COLO668 (cell line): ENCODE results near the gene ONECUT3.
A peak's percentile ranks its signal among the peaks of the same experiment; 100 is the strongest.
"Not testable (repeated sequence)": the region's sequence is repeated elsewhere in the genome, so short reads cannot be mapped to it uniquely, and the experiment has no call there.

Source experiments
- DNase-seq: peaks from one replicate; lab custom pipeline; 2025; ENCODE audit not compliant: unreplicated experiment; lab: John Stamatoyannopoulos, UW

ONECUT3 gene

DNA sequence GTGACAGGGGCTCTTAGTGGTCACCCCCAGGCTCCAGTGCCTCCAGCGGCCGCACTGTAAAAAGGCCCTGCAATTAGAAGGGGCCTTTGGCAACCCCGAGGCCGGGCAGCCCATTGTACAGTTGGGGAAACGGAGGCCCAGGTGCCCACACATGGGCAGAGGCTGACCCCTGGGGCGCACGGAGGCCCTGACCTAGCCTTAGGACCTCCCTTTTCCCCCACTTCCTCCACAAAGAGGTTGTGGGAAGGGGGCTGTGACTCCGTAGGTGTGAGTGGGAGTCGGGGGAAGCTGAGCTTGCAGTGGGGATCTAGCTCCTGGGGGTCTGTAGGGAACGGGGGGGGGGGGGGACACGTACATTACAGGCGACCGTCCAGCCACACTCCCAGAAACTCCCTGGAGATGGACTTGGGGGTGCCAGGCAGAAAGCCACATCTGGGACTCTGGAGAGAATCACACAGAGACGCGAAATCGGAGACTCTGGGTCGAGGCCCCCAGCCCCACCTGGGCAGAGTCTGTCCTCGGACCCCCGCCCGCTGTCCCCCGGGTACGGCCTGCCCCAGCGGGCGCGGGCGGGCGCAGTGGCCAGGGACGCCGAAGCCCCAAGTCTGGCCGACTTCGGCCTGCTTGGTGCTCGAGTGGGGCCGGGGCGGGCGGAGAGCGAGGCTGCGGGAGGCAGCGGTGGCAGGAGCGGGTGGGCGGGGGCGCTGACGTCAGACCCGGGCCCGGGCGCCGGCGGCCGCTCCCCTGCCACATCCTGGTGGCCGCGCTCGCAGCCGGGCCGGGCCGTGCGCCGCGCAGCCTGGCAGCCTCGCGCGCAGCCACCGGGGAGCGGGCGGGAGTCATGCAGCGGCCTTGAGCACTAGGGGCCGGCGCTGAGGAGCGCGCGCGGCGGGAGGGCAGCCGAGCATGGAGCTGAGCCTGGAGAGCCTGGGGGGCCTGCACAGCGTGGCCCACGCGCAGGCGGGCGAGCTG, at the start of gene ONECUT3:
Gene ONECUT3, plus strand, starts transcription at position 750 of the 972 bp plus-strand sequence. Its CDS starts 157 bp downstream, at position 907.
- DNase-seq, result peak; percentile 13

DNA sequence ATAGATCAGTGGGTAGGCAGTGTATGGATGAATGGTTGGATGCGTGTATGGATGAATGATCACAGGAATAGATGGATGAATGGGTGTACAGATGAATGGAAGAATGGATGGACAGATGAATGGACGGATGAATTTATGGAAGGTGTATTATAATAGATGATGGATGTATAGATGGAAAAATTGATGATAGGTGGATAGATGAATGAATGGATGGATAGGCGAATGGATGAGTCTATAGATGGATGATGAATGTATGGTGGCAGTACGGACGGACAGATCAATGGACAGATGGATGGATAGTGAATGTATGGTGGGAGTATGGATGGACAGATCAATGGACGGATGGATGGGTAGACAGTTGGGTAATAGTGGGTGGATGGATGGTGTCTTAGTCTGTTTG, 49.0 kb upstream of the ONECUT3 start:
- no peak for DNase-seq

- DNase-seq, result no peak
These were observed 47.9 kb upstream of the ONECUT3 start for GRCh38 chr19:1705367-1705766.

DNA sequence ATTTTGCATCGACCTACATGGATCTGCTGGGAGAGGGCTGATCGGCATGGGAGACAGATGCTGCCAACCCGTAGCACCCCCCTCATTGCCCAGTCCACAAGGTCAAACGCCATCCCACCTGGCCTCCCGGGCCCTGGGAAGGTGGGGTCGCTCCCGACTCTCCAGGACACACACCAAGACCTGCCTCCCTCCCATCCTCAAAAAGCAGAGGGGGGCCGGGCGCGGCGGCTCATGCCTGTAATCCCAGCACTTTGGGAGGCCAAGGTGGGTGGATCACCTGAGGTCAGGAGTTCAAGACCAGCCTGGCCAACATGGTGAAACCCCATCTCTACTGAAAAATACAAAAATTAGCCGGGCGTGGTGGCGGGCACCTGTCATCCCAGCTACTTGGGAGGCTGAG, 46.7 kb upstream of the ONECUT3 start:
- not testable (repeated sequence) for DNase-seq

GRCh38 chr19:1707240-1707639, 46.1 kb upstream of the ONECUT3 start:
- DNase-seq, result no peak

DNA sequence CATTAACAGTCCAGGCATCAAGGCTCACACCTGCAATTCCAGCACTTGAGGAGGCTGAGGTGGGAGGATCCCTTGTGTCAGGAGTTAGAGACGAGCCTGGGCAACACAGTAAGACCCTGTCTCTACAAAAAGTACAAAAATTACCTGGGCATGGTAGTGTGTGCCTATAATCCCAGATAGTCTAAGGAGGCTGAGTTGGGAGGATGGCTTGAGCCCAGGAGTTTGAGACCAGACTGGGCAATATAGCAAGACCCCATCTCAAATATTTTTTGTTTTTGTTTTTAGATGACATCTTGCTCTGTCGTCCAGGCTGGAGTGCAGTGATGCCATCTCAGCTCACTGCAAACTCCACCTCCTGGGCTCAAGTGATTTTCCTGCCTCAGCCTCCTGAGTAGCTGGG, 40.1 kb upstream of the ONECUT3 start:
- DNase-seq, result no peak

DNA sequence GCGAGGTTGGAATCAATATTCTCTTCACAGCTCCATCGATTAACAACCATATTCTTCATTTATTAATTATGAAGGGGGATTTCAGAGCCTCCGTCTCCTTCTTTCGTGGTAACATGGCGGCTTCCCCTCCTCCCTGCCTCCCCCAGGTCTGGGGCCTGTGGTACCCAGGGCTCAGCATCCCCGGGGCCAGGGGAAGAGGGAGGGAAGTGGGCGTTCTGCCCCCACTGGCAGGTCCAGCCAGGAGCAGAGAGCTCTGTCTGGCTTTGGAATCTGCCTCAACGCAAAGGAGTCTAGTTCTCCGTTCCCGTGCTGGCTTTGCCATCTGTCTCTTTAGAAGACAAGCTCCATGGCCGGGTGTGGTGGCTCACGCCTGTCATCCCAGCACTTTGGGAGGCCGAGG, 37.8 kb upstream of the ONECUT3 start:
- DNase-seq, result no peak

GRCh38 chr19:1717200-1717969, 35.9 kb upstream of the ONECUT3 start:
- no peak for DNase-seq

DNA sequence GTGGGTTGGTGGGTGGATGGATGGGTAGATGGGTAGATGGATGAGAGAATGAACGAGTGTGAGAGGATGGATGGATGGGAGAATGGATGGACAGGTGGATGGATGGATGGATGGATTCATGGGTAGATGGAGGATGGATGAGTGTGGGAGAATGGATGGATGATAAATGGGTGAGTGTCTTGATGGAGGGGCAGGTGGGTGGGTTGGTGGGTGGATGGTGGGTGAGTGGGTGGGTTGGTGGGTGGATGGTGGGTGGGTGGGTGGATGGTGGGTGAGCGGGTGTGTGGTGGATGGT, 35.4 kb upstream of the ONECUT3 start:
- no peak for DNase-seq

GRCh38 chr19:1718420-1719291, 34.6 kb upstream of the ONECUT3 start:
- no peak for DNase-seq

GRCh38 chr19:1719519-1719918, 33.8 kb upstream of the ONECUT3 start:
- DNase-seq, result no peak

DNA sequence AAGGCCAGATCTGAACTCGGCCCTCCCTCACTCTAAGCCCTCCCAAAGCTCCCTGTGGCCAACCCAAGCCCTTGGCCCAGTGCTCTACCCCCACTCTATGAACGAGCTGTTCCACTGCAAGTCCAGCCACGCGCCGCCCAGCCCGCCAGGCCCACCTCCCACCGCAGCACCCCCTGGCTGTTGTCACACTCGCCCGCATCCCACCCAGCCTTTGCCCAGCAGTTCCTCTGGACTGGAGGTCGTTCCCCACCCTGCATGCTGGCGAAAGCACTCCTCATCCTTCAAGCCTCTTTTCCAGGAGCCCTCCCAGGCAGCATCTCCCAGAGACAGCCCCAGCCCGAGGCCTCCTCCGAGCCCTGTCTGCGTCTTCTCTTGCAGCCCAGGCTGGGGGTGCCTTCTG, 33.1 kb upstream of the ONECUT3 start:
- DNase-seq, result no peak

DNA sequence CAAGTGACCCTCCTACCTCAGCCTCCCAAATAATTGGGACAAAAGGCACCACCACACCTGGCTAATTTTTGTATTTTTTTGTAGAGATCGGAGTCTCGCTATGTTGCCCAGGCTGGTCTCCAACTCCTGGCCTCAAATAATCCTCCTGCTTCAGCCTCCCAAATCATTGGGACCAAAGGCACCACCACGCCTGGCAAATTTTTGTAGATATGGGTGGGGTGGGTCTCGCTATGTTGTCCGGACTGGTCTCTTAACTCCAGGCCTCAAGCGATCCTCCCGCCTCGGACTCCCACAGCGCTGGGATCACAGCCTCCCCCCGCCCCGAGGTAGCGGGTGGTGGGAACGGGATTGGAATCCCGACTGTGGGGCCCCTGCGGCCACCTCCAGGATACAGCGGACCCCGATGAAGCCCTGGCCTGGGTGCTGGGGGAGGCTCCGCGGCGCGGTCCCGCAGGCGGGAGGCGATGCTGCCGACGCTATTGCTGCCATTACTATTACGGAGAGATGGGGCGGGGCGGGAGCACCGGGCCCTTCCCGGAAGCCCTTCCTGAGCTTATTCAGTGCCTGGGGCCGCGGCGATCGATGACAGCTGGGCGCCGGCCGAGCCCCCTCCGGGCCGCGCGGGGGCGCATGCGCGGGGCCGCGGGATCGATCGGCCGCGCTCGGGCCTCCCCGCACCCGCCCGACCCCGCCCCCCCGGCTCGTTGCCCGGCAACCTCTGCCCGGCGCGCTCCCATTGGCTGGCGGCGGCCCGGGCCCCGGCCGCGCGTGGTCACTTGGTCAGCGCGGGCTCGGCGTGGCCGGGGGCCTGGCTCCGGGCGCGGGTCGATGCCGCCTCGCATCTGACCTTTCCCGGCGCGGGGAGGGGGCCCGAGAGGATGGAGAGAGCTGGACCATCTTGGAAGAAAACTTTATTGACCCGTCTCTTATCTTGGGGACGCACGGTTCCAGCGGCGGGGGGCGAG, 27.9 kb upstream of the ONECUT3 start:
- peak; percentile 82 for DNase-seq

DNA sequence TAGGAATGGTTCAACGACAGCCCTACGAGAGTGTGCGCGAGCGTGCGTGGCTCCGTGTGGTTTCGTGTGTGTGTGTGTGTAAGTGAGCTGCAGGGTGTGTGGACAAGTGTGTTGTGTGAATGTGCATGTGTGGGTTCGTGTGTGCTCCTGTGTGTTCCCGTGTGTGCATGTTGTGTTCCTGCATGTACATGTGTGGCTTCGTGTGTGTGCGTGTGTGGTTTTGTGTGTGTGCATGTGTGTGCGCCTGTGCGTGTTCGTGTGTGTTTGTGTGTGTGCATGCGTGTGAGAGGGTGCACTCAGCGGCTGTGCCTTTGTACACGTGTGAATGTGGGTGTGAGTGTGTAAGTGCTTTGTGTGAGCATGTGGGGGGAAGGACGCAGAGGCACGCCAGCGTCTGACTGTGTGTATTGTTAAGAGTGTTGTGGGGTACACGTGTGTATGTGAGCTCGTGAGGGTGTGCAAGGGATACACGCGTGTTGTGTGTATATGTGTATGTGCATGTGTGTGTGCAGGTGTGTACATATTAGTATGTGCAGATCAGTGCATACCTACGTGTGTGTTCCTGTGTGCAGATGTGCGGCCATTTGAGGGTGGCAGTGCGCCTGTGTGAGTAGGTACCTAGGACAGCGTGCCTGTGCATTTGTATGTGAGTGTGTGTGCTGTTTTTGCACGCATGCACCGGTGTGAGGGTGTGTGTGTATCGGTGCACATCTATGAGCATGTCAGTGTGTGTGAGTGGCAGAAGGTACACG, 24.3 kb upstream of the ONECUT3 start:
- DNase-seq, result no peak

DNA sequence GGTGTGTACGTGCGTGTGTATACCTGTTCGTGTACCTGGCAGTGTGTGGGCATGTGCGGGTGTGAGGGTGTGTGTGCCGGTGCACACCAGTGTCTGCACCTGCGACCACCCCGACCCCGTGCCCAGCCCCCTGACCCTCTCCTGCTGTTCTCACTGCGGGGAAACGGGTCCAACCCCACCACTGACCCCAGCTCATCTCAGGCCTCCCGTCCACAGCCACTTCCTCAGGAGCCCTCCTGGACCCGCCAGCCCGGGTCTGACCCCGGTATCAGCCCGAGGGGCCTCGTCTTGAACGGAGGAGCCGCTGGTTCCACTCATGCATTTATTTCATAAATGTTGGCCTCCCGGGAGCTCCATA, 23.8 kb upstream of the ONECUT3 start:
- DNase-seq, result no peak

- DNase-seq, result no peak
These were observed 23.1 kb upstream of the ONECUT3 start for GRCh38 chr19:1730157-1730556.

GRCh38 chr19:1734321-1734966, 18.9 kb upstream of the ONECUT3 start:
- DNase-seq, result no peak

GRCh38 chr19:1736280-1736679, 17.0 kb upstream of the ONECUT3 start:
- DNase-seq, result no peak

GRCh38 chr19:1736927-1737326, 16.4 kb upstream of the ONECUT3 start:
- no peak for DNase-seq
